HUES64 (cell line): ENCODE results near the gene ADM5. TPM values are rescaled to one million over a fixed set of nuclear protein-coding genes. Genes with fewer than 3 reads are reported as not detected.

Experiments
- H3K27ac ChIP-seq: 2 replicates; pipeline ENCODE4 v1.7.0; 2013; ENCODE audit warnings: low read depth, low read length, inconsistent platforms
- H3K27me3 ChIP-seq: 2 replicates; pipeline ENCODE4 v1.6.1; 2013; ENCODE audit warnings: mild to moderate bottlenecking, low read length; ENCODE audit not compliant: insufficient read depth
- H3K36me3 ChIP-seq: 2 replicates; pipeline ENCODE4 v1.6.1; 2013; ENCODE audit warnings: mild to moderate bottlenecking, low read length; ENCODE audit not compliant: insufficient read depth
- H3K4me1 ChIP-seq: 2 replicates; pipeline ENCODE4 v1.6.1; 2013; ENCODE audit warnings: mild to moderate bottlenecking, low read length, moderate library complexity; ENCODE audit not compliant: insufficient read depth
- H3K4me3 ChIP-seq: 2 replicates; pipeline ENCODE4 v1.5.1; 2013; ENCODE audit warnings: mild to moderate bottlenecking, low read length, moderate library complexity
- H3K9ac ChIP-seq: 2 replicates; pipeline ENCODE4 v1.6.1; 2013; ENCODE audit warnings: mild to moderate bottlenecking, low read depth, low read length
- H3K9me3 ChIP-seq: 2 replicates; pipeline ENCODE4 v1.6.1; 2013; ENCODE audit warnings: low read depth, low read length; ENCODE audit not compliant: insufficient read depth
- WGBS: fragments of 150-250, 120-280 bp; methylation state at CpG from one replicate; pipeline ENCODE4 v1.1.7; 2013; ENCODE audit warnings: missing lambda C conversion rate; 5-methylcytosine and 5-hydroxymethylcytosine counted together
- polyA plus RNA-seq, 2 experiments: library from polyadenylated mRNA; stranded (reverse); fragments of 50-300 nt; gene quantifications; one replicate each; pipeline ENCODE4 v1.2.3, GENCODE V29; 2013

Gene ADM5
- 5.7 TPM for polyA plus RNA-seq (2013, experiment 1 of 2)
- polyA plus RNA-seq (2013, experiment 2 of 2), result 3.1 TPM

- H3K36me3 ChIP-seq, result peaks cover 45% of the 10 kb centered on the region
- H3K4me3 ChIP-seq, result peak within 1 kb of the TSS; percentile 67
- no peaks in the 10 kb centered on the region for H3K27me3 ChIP-seq
- 90% methylated on average over 54 of the region's 54 CpGs for WGBS
- peak within 1 kb of the TSS; percentile 78 for H3K27ac ChIP-seq
- peak within 1 kb of the TSS; percentile 73 for H3K9ac ChIP-seq
- peaks cover 6% of the 10 kb centered on the region for H3K4me1 ChIP-seq
- no peaks in the 10 kb centered on the region for H3K9me3 ChIP-seq
Observed at GRCh38 chr19:49689133-49690078, at the start of gene ADM5. Gene ADM5, plus strand, starts transcription at chr19:49689594. Its CDS starts 244 bp downstream, at chr19:49689838.

- H3K27ac ChIP-seq, result peak within 1 kb of the TSS; percentile 98
- WGBS, result under 1% methylated on average over 51 of the region's 51 CpGs
- H3K4me1 ChIP-seq, result peaks cover 13% of the 10 kb centered on the region
- peaks cover 7% of the 10 kb centered on the region; the same call in 1 of the 2 replicates for H3K36me3 ChIP-seq
- H3K9ac ChIP-seq, result peak within 1 kb of the TSS; percentile 96
- peak within 1 kb of the TSS; percentile 68 for H3K4me3 ChIP-seq
- no peaks in the 10 kb centered on the region for H3K9me3 ChIP-seq
- H3K27me3 ChIP-seq, result no peaks in the 10 kb centered on the region
Observed at GRCh38 chr19:49640113-49640898, 49.1 kb upstream of the ADM5 start, which contains the start of gene RRAS. Gene RRAS, minus strand, starts transcription at chr19:49640143. Its CDS starts 45 bp downstream, at chr19:49640098.

- Histone ChIP-seq H3K4me3 (peak within 1 kb of the TSS; percentile 76), H3K9ac (peak within 1 kb of the TSS; percentile 96), H3K9me3 (no peaks in the 10 kb centered on the region), H3K36me3 (peaks cover 21% of the 10 kb centered on the region), H3K4me1 (peaks cover 13% of the 10 kb centered on the region), H3K27me3 (no peaks in the 10 kb centered on the region), H3K27ac (peak within 1 kb of the TSS; percentile 98)
- under 1% methylated on average over 87 of the region's 87 CpGs for WGBS
Observed at GRCh38 chr19:49641688-49642491, 47.5 kb upstream of the ADM5 start, which contains the start of gene SCAF1. Gene SCAF1, plus strand, starts transcription at chr19:49642209. Its CDS starts 2,818 bp downstream, at chr19:49645027.

GRCh38 chr19:49642492-49643035, 46.8 kb upstream of the ADM5 start:
- 12% methylated on average over 5 of the region's 5 CpGs for WGBS
- Histone ChIP-seq H3K4me1 (peaks cover 13% of the 10 kb centered on the region), H3K4me3 (peak overlapping the region; percentile 76), H3K27ac (peak overlapping the region; percentile 86), H3K9me3 (no peaks in the 10 kb centered on the region), H3K36me3 (peaks cover 28% of the 10 kb centered on the region), H3K9ac (peak overlapping the region; percentile 94), H3K27me3 (no peaks in the 10 kb centered on the region)

- Histone ChIP-seq H3K9ac (no peak overlapping the region), H3K27me3 (no peaks in the 10 kb centered on the region), H3K27ac (no peak overlapping the region), H3K4me3 (peak overlapping the region; percentile 76), H3K9me3 (no peaks in the 10 kb centered on the region), H3K4me1 (peaks cover 11% of the 10 kb centered on the region), H3K36me3 (peaks cover 35% of the 10 kb centered on the region)
- 91% methylated on average over 2 of the region's 2 CpGs for WGBS
Observed at GRCh38 chr19:49643466-49643865, 45.9 kb upstream of the ADM5 start.

- Histone ChIP-seq H3K9ac (no peak overlapping the region), H3K36me3 (peaks cover 53% of the 10 kb centered on the region)
- 97% methylated on average over 11 of the region's 11 CpGs for WGBS
Observed at GRCh38 chr19:49645592-49645991, 43.8 kb upstream of the ADM5 start.

GRCh38 chr19:49645995-49646394, 43.4 kb upstream of the ADM5 start:
- 95% methylated on average over 13 of the region's 13 CpGs for WGBS
- Histone ChIP-seq H3K4me1 (peaks cover 8% of the 10 kb centered on the region), H3K27me3 (no peaks in the 10 kb centered on the region), H3K36me3 (peaks cover 54% of the 10 kb centered on the region), H3K4me3 (no peak overlapping the region), H3K9me3 (no peaks in the 10 kb centered on the region), H3K9ac (no peak overlapping the region), H3K27ac (no peak overlapping the region)

More at GRCh38 chr19:49645592-49645991, 43.8 kb upstream of the ADM5 start:
- Histone ChIP-seq H3K4me3 (no peak overlapping the region), H3K4me1 (peaks cover 8% of the 10 kb centered on the region), H3K27ac (no peak overlapping the region), H3K9me3 (no peaks in the 10 kb centered on the region), H3K27me3 (no peaks in the 10 kb centered on the region)

GRCh38 chr19:49646586-49646985, 42.8 kb upstream of the ADM5 start:
- Histone ChIP-seq H3K4me1 (peaks cover 8% of the 10 kb centered on the region), H3K27me3 (no peaks in the 10 kb centered on the region), H3K36me3 (peaks cover 59% of the 10 kb centered on the region), H3K9ac (no peak overlapping the region), H3K27ac (no peak overlapping the region), H3K9me3 (no peaks in the 10 kb centered on the region), H3K4me3 (no peak overlapping the region)
- WGBS, result 94% methylated on average over 17 of the region's 17 CpGs

- Histone ChIP-seq H3K36me3 (peaks cover 82% of the 10 kb centered on the region), H3K27ac (no peak overlapping the region), H3K9me3 (no peaks in the 10 kb centered on the region), H3K4me1 (no peaks in the 10 kb centered on the region), H3K4me3 (no peak overlapping the region), H3K9ac (no peak overlapping the region), H3K27me3 (no peaks in the 10 kb centered on the region)
- WGBS, result 96% methylated on average over 72 of the region's 72 CpGs
Observed at GRCh38 chr19:49651029-49651819, 38.2 kb upstream of the ADM5 start.
